HG03159 (cell line): ENCODE measurements around the gene ZBTB46.
"Not testable (repeated sequence)": the region's sequence is repeated elsewhere in the genome, so short reads cannot be mapped to it uniquely, and the experiment has no call there.

ENCODE experiments used
- ATAC-seq: cut with Tn5 transposase; IDR thresholded peaks from one replicate; pipeline ENCODE4 v1.9.1; 2021; ENCODE audit warnings: mild to moderate bottlenecking, moderate library complexity; ENCODE audit not compliant: unreplicated experiment

The ZBTB46 gene

DNA sequence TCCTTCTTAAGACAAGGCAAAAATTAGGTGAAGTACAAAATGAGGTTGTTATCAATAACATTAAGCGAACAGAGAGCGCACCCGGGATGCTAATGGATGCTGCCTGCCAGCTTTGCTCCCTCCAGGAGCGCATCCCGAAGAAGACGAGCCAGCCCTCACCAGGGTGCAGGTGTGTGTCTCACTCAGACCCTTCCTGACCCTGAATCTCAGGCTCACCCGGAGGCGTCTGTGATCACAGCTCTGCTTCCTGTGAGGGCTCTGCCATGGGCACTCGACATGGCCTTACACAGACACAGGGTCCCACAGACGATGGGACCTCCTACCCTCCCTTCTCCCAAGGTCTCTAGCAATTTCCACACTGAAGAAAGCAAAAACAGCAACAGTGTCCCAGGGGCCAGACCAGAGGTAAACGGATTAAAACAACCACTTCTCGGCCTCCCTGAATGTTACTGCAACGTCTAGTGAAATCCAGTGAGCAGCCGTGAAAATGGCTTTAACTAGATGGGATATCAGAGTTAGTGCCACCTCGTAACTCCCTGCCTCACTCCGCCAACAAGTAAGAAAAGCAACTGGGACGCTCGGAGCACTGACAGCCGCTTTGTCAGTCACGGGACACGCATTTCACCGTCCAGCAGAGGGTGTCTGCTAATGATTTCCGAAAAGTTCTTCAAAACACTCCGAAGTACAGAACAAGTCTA, 11.7 kb downstream of the ZBTB46 start:
- ATAC-seq, result no peak

DNA sequence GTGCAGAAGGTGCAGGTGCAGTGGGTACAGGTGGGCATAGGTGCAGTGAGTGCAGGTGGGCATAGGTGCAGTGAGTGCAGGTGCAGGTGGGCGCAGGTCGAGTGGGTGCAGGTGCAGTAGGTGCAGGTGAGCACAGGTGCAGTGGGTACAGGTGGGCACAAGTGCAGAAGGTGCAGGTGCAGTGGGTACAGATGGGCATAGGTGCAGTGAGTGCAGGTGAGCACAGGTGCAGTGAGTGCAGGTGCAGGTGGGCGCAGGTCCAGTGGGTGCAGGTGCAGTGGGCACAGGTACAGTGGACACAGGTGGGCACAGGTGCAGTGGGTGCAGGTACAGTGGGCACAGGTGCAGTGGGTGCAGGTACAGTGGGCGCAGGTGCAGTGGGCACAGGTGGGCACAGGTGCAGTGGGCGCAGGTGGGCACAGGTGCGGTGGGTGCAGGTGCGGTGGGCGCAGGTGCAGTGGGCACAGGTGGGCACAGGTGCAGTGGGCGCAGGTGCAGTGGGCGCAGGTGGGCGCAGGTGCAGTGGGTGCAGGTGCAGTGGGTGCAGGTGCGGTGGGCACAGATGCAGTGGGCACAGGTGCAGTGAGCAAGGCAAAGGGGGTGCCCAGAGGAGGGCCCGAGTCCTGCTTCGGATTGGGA, 15.3 kb downstream of the ZBTB46 start:
- ATAC-seq, result no peak

GRCh38 chr20:63814891-63815614, 16.0 kb downstream of the ZBTB46 start:
- ATAC-seq, result no peak

DNA sequence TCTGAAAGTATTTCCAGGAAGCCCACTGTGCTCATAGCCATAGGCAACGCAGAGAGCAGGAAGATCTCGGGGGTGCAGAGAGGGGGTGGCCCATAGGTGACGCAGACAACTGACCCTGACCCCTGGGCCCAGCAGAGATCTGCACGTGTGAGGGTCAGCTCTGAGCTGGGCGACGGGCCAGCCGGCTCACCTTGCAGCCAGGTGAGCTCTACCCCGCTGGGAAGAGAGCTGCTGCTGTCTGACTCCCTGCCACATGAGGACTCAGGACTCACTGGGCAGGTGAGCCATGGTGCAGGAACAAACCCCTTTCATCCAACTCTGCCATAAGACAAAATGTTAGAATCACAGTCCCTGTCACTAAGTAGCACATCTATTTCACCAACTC, 19.6 kb downstream of the ZBTB46 start:
- ATAC-seq, result no peak

DNA sequence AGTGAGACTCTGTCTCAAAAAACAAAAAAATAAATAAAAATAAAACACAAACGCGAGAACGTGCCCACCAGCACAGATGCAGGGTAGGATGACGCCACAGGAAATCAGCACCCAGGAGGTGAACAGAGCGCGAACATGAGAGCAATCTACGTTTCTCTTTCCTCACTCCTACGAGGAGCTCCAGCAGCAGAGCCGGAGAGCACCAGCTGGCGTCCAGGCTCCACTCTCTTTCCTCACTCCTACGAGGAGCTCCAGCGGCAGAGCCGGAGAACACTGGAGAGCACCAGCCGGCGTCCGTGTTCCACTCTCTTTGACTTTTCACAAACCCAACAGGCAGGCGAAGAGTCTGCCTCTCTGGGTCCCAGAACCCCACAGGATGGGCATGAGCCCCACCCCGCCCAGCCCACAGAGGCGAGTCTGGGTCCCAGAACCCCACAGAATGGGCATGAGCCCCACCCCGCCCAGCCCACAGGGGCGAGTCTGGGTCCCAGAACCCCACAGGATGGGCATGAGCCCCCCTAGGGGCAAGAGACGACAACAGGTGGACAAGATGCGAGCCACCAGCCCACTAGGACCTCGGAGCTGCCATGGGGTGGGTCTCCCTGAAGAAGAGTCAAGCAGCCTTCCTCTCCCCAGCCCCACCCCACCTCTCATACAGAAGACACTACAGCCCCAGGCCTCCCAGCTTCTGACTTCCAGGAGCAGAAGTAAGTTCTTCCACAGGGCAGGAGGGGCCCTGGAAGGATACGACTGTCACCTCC, 20.2 kb downstream of the ZBTB46 start:
- ATAC-seq, result no peak

DNA sequence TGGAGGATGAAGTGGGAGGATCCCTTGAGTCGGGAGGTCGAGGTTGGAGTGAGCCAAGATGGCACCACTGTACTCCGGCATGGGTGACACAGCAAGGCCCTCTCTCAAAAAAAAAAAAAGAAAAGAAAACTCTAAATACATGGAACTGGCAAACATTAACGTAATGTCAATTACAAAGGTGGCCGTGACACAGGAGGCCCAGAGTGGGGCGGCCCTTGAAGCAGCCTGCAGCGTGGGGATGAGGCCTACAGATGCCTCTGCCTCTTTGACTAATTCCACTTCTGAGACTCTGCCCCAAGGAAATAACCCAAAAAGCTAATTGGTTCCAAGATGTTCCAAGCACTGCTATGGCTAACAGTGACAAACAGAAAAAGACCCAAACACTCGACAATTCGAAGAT, 21.2 kb downstream of the ZBTB46 start:
- no peak for ATAC-seq

- ATAC-seq, result no peak
These were observed 21.9 kb downstream of the ZBTB46 start for GRCh38 chr20:63808964-63809674.

GRCh38 chr20:63808145-63808724, 22.8 kb downstream of the ZBTB46 start:
- no peak for ATAC-seq

DNA sequence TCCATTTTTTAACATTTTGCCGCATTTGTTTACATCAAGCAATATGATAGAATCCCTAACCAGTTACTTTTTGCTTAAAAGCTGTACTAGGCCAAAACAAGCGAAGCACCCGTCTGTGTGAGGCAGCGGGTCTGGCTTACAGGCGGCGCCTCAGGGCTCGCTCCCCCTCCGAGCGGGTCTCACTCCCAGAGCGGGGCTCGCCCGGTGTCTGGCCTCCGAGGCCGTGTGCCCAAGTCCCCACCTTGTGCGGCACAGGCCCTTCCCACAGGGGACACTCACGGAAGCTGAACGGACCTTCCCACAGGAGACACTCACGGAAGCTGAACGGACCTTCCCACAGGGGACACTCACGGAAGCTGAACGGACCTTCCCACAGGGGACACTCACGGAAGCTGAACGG, 23.4 kb downstream of the ZBTB46 start:
- no peak for ATAC-seq

- no peak for ATAC-seq
These were observed 26.8 kb downstream of the ZBTB46 start for GRCh38 chr20:63804308-63804636.

DNA sequence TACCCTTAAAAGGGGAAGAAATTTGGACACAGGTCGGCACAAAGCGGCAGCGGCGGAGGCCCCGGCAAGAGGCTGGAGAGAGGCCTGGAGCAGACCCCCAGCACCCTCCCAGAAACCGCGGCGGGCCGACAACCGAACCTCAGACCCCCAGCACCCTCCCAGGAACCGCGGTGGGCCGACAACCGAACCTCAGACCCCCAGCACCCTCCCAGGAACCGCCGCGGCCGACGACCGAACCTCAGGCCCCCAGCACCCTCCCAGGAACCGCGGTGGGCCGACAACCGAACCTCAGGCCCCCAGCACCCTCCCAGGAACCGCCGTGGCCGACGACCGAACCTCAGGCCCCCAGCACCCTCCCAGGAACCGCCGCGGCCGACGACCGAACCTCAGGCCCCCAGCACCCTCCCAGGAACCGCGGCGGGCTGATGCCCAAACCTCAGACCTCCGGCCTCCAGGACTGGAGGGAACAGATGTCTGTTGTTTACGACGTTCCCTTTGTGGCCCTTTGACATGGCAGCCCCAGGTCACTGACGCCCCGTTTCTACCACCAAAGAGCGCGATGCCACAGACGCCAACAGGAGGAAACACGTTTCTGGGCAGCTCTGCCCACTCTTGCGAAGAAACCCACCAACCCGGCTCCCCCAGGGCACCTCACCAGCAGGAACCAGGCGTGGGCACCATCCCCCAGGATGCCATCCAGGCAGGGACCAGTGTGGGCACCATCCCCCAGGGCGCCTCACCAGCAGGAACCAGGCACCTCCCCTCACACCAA, 28.4 kb downstream of the ZBTB46 start:
- ATAC-seq, result no peak

DNA sequence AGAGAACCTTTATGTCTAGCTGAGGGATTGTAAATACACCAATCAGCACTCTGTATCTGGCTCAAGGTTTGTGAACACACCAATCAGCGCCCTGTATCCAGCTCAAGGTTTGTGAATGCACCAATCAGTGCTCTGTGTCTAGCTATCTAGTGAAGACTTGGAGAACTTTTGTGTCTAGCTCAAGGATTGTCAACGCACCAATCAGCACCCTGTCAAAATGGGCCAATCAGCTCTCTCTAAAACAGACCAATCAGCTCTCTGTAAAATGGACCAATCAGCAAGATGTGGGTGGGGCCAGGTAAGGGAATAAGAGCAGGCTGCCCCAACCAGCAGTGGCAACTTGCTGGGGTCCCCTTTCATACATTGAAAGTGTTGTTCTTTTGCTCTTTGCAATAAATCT, 29.9 kb downstream of the ZBTB46 start:
- ATAC-seq, result not testable (repeated sequence)

DNA sequence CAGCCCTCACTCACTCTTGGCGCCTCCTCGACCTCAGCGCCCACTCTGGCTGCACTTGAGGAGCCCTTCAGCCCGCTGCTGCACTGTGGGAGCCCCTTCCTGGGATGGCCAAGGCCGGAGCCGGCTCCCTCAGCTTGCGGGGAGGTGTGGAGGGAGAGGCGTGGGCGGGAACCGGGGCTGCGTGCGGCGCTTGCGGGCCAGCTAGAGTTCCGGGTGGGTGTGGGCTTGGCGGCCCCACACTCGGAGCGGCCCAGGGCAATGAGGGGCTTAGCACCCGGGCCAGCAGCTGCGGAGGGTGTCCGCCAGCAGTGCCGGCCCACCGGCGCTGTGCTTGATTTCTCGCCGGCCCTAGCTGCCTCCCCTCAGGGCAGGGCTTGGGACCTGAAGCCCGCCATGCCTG, 30.7 kb downstream of the ZBTB46 start:
- ATAC-seq, result not testable (repeated sequence)

DNA sequence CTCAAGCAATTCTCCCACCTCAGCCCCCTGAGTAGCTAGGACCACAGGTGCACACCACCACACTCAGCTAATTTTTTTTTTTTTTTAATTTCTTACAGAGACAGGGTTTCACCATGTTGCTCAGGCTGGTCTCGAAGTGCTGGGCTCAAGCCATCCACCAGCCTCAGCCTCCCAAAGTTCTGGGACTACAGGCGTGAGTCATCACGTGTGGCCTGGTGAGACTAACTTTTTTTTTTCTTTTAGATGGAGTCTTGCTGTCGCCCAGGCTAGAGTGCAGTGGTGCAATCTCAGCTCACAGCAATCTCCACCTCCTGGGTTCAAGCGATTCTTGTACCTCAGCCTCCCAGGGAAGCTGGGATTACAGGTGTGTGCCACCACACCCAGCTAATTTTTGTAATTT, 31.9 kb downstream of the ZBTB46 start:
- ATAC-seq, result not testable (repeated sequence)

- not testable (repeated sequence) for ATAC-seq
These were observed 33.9 kb downstream of the ZBTB46 start for GRCh38 chr20:63797175-63797574.

GRCh38 chr20:63795178-63795830, 35.8 kb downstream of the ZBTB46 start:
- ATAC-seq, result no peak

GRCh38 chr20:63794614-63795013, 36.5 kb downstream of the ZBTB46 start:
- ATAC-seq, result no peak

DNA sequence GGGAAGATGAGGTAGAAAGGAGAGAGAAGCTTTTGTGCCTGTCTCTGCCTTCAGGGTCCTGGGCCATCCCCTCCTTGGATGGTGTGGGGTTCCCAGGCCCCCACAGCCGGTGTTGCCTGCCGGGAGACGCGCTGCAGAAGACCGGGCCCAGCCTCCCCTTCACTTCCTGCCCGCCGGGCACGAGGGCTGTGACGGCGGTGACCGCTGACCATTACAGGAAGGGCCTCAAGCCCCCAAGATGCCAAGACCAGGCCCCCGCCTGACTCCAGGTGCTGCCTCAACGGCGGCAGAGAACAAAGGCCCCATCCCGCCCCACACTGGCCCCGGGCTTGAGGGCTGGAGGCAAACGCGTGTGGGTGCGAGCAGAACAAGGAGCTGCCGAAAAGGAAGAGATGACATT, 38.2 kb downstream of the ZBTB46 start:
- ATAC-seq, result no peak

DNA sequence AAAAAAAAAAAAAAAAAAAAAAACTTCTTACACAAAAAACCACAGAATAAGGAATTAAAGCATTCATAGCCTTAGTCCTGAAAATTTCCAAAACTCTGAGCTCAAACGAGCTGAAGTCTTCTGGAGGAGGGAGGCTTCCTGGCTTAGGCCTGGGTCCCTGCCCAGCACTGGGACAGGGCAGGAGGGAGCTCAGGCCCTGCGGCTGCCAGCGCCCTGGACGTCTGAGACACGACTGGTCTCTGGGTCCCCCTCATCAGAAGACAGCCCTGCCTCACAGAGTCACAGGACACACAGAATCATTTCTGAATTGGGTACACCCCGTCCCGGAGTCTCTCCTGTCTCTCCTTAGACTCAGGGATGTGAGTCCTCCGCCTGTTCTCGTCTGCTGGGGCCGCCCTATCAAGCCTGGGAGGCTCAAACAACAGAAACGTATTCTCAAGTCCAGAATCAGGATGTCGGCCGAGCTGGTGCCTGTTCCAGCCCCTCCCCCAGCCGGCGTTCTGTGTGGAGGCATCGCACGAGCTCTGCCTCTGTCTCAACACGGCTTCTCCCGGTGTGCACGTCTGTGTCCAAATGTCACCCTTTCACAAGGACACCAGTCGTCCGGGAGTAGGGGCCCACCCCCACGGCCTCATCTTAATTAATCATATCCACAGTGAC, 39.4 kb downstream of the ZBTB46 start:
- ATAC-seq, result no peak
